ENCODE data around the gene NPDC1.

Gene NPDC1

DNA sequence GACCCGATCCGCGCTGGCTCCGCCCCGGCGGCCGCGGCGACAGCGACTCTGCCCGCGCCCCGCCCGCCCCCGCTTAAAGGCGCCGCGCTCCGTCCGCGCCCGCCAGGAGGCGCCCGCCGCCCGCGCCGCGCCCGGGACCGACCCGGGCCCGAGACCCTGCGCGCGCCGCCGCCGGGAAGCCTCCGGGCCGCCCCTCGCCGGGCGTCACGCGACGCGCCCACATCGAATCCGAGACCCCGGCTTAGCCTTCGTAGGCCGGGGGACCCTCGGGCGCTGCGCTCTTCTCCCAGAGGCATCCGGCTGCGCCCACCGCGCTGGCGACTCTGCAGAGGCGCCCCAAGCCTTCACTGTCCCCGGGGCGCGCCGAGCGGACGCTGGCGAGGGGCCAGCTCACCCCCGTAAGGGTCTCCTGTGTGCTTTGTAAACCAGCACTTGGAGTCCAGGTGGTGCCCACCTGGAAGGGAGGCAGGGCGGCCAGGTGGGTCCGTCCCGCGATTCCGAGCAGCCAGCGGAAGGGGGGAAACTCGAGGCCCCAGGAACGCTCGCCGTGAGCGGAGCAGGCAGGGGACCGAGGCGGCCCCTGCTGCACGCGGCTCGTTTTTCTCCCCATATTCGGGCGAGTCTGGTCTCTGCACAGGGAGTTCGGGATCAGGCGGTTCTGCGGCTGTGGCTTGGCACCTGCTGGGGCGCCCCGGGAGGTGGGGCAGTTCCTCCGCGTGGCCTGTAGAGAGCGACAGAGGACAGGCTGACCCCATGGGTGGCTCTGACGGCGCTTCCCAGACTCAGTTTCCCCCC lies 17.5 kb downstream of the NPDC1 start:
- H3K27ac ChIP-seq, result peak overlapping the region; percentile 91
- TF ChIP-seq ZFX (IDR thresholded peaks at IDR 0.05), result no peak
- peak; percentile 88 for TF ChIP-seq CTCF (conservative IDR thresholded peaks at IDR 0.05)

- H3K27ac ChIP-seq, result peak within 1 kb of the TSS; percentile 91
- TF ChIP-seq ZFX (IDR thresholded peaks at IDR 0.05), result peak; percentile 54; the same call in 1 of the 2 replicates
- no peak for TF ChIP-seq CTCF (conservative IDR thresholded peaks at IDR 0.05)
Observed at GRCh38 chr9:137027369-137028262, 18.4 kb downstream of the NPDC1 start, which contains the start of gene ABCA2. ABCA2 (minus strand) TSS chr9:137028237; CDS start chr9:137028140, 97 bp downstream.

GRCh38 chr9:137026828-137027227 lies 19.1 kb downstream of the NPDC1 start:
- TF ChIP-seq ZFX (IDR thresholded peaks at IDR 0.05) (no peak), CTCF (conservative IDR thresholded peaks at IDR 0.05) (no peak)
- H3K27ac ChIP-seq, result peak overlapping the region; percentile 91

DNA sequence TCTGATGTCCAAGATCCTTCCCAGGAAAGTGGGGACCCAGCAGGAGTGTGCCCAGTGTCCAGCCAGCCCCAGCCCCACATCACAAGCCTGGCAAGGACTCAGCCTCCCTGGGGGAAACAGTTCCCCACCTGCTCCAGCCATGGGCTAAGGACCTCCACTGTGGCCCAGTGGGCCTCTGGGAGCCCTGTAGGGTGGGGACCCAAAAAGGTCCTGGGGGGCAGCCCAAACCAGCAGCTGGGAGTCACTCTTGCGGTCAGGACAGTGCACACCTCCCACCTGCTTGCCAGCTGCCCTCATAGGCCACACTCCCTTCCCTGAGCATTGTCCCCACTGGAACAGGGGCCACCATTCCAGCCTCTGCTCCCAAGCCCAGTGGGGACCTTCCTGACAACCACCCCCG lies 19.6 kb downstream of the NPDC1 start:
- TF ChIP-seq CTCF (conservative IDR thresholded peaks at IDR 0.05) (no peak), ZFX (IDR thresholded peaks at IDR 0.05) (no peak)
- peak overlapping the region; percentile 91 for H3K27ac ChIP-seq

- peak overlapping the region; percentile 91 for H3K27ac ChIP-seq
Observed at GRCh38 chr9:137025517-137025966, 20.4 kb downstream of the NPDC1 start.

DNA sequence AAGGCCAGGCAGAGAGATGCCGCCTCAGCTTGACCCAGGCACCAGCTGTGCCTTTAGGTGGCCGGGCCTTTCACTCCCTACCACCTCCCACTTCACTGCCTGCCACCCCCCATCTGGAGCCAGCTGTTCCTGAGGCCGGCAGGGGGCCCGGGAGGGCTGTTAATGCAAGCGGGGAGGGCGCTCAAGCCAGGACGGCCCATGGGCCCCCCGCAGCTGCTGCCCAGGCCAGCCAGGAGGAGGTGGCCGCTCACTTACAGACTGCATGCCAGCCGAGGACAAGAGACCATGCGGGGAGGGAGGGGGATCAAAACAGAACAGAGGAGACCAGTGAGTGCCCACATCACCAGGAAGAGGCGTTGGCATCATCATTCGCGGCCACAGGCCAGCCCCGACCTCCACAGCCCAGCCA lies 22.4 kb downstream of the NPDC1 start:
- TF ChIP-seq CTCF (conservative IDR thresholded peaks at IDR 0.05) (no peak), ZFX (IDR thresholded peaks at IDR 0.05) (no peak)

More at GRCh38 chr9:137025517-137025966, 20.4 kb downstream of the NPDC1 start:
- no peak for TF ChIP-seq ZFX (IDR thresholded peaks at IDR 0.05)
- TF ChIP-seq CTCF (conservative IDR thresholded peaks at IDR 0.05), result no peak; the same call in 1 of the 2 replicates

More for the DNA sequence above, 22.4 kb downstream of the NPDC1 start:
- H3K27ac ChIP-seq, result peak overlapping the region; percentile 91

Measured in C4-2B (cell line).